Gastrocnemius medialis (tissue), 4 donors: Measurements from ENCODE around the gene LBX1.

Source experiments
- CTCF ChIP-seq, 5 experiments: fragments of 450-650 bp in 3 of 5; fragments of 200-600 bp in 2 of 5; sonication (generic) in 2 of 5; IDR thresholded peaks in 4 of 5; conservative IDR thresholded peaks in 1 of 5; 1 replicate in 4 of 5; 2 replicates in 1 of 5; pipeline ENCODE4 v1.5.1; 2016 to 2019; ENCODE audit warnings: antibody characterized with exemption in 5 of 5, mild to moderate bottlenecking in 3 of 5, moderate library complexity in 3 of 5
- POLR2A ChIP-seq, 2 donors: fragments of 450-650 bp; IDR thresholded peaks; one replicate each; pipeline ENCODE4 v1.6.1; 2017; ENCODE audit warnings: antibody characterized with exemption in 2 of 2, mild to moderate bottlenecking in 2 of 2, moderate library complexity in 2 of 2

- TF ChIP-seq POLR2A (IDR thresholded peaks at IDR 0.05): no peak
- no peak for TF ChIP-seq CTCF (IDR thresholded peaks at IDR 0.05 in 4 of 5, conservative IDR thresholded peaks at IDR 0.05 in 1 of 5)
These were observed 1.7 kb downstream of the LBX1 start for GRCh38 chr10:101227429-101228152.
